ENCODE data around the gene PRR29.
A peak's percentile ranks its signal among the peaks of the same experiment; 100 is the strongest.

PRR29 gene

GRCh38 chr17:63998050-63998720 lies at the start of gene PRR29:
PRR29 (plus strand) TSS chr17:63998351; CDS start chr17:63998365, 14 bp downstream.
- peak; percentile 42 for DNase-seq (ENCODE audit: low read depth)
- peak within 1 kb of the TSS; percentile 50 for H3K4me3 ChIP-seq (ENCODE audit: low read length)
- TF ChIP-seq, protein P1, sequence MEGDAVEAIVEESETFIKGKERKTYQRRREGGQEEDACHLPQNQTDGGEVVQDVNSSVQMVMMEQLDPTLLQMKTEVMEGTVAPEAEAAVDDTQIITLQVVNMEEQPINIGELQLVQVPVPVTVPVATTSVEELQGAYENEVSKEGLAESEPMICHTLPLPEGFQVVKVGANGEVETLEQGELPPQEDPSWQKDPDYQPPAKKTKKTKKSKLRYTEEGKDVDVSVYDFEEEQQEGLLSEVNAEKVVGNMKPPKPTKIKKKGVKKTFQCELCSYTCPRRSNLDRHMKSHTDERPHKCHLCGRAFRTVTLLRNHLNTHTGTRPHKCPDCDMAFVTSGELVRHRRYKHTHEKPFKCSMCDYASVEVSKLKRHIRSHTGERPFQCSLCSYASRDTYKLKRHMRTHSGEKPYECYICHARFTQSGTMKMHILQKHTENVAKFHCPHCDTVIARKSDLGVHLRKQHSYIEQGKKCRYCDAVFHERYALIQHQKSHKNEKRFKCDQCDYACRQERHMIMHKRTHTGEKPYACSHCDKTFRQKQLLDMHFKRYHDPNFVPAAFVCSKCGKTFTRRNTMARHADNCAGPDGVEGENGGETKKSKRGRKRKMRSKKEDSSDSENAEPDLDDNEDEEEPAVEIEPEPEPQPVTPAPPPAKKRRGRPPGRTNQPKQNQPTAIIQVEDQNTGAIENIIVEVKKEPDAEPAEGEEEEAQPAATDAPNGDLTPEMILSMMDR (IDR thresholded peaks at IDR 0.05; ENCODE audit: insufficient read depth, low read depth, low read length, missing control alignments) = no peak

DNA sequence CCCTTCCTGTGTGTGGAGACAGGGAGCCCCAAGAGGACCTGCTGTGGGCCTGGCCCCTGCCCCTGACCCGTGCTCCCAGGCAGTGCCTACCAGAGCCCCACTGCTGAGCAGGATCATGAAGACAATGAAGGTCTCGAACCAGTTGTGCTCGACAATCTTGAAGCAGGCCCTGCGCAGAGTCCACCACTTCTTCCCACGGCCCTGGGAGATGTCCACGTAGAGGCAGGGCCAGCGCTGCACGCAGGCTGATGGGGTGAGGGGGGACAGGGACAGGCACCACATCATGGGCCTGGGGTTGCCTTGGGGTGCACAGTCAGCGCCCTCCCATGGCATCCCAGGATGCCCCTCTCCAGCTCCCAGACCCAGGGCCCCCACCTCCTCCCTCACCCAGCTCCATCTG lies 49.6 kb upstream of the PRR29 start:
- no peak for DNase-seq (ENCODE audit: low read depth)
- no peak overlapping the region for H3K4me3 ChIP-seq (ENCODE audit: low read length)
- TF ChIP-seq, protein P1 (IDR thresholded peaks at IDR 0.05; ENCODE audit: insufficient read depth, low read depth, low read length, missing control alignments) = no peak

DNA sequence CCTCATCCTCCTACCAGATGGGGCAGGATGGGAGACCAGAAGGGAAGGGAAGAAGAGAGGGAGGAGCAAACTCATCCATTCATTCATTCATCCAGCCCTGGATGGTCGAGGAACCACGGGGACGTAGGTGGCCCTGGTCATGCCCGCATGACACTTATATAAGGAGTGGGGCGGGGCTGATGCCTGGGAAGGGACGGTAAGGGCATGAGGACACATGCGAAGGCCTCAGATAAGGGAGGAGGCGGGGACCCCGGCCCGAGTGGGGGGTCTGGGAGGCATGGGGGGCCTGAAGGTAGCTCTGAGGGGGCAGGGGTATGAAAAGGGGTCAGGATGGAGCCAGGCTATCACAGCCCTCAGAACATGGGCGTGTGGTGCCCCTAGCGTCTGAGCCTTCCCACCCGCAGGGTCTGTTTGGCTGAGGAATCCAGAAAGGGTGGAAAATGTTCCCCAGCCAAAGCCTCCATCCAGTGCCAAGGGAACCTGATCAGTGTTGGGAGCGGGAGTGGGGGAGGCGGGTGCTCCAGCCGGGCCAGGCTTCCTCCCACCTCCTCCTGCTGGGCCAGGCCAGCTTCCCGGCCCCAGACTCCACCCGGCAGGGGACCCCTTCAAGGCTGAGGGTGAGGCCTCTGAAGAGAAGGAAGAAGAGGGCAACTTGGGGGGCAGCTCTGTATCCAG lies 48.4 kb upstream of the PRR29 start:
- TF ChIP-seq, protein P1 (IDR thresholded peaks at IDR 0.05; ENCODE audit: insufficient read depth, low read depth, low read length, missing control alignments) = no peak
- no peak for DNase-seq (ENCODE audit: low read depth)
- no peak overlapping the region for H3K4me3 ChIP-seq (ENCODE audit: low read length)

DNA sequence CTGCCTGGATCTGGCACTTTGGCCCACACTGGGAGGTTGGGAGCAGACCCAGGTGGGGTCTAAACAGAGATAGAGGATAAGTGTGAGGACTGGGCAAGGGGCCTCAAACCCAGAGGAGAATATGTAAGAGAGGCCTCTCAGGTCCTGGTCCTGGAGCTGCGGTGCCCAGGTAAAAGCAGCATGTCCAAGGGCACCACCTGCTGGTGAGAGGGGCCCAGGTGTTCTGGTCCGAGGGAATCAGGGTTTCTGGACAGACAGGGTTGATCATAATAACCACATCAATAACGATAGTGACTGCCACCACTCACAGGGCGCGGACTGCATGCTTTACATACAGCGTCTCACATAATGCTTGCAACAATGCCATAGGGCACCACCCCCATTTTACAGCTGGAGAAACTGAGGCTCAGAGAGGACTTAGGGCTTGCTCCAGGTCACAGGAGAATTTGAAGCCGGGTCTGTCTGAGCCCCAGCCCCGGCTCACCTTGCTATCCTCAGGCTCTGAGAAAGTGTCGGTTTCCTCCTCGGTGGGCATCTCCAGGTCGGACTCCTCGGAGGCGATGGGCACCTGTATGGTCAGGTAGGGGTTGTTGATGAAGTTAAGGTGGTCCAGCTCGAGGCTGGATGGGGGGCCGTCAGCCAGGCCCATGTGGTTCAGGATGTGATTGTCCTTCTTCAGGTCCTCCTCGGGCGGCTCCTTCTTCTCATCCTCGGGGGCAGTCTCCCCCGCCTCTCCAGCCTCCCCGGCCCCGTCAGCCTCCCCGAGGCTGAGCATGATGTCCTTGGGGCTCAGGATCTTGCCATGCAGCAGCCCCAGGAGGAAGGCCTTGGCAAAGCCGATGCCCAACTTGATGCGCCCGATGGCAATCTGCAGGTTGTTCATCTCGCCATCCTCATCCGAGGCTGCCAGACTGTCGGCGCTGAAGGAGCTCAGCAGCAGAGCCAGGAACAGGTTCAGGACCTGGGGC lies 46.9 kb upstream of the PRR29 start:
- DNase-seq (ENCODE audit: low read depth) = peak; percentile 65
- no peak overlapping the region for H3K4me3 ChIP-seq (ENCODE audit: low read length)
- TF ChIP-seq, protein P1 (IDR thresholded peaks at IDR 0.05; ENCODE audit: insufficient read depth, low read depth, low read length, missing control alignments) = peak; percentile 76

DNA sequence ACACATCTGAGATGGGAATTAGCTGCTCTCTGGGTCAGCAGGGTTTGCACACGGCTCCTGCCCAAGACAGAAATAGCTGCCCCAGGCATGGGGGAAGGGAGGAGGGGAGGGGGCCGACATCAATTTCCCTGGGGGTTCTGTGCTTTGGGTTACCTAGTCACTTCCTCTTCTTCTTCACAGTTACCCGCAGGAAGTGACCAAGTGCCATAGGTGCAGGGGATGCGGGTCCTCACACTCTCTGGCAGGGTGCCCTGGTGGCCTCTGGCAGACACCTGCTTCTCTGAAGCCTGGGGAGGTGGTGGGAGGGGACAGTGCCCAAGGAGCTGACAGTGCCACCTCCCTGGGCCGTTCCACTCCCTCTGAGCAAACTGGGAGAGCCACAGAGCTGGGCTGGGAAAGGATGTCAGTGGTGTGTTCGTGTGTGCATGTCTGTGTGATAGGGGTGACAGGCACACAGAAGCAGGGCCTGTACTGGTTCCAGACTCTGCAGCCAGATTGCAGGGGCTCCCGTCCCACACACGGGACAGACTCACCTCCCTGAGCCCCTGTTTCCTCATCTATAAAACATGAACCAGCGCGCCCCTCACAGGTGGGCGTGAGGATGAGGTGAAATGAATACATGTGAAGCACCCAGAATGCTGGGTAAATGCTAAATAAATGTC lies 43.6 kb upstream of the PRR29 start:
- H3K4me3 ChIP-seq (ENCODE audit: low read length) = no peak overlapping the region
- TF ChIP-seq, protein P1 (IDR thresholded peaks at IDR 0.05; ENCODE audit: insufficient read depth, low read depth, low read length, missing control alignments) = no peak
- no peak for DNase-seq (ENCODE audit: low read depth)

- no peak overlapping the region for H3K4me3 ChIP-seq (ENCODE audit: low read length)
- no peak for DNase-seq (ENCODE audit: low read depth)
- TF ChIP-seq, protein P1 (IDR thresholded peaks at IDR 0.05; ENCODE audit: insufficient read depth, low read depth, low read length, missing control alignments) = no peak
Observed at GRCh38 chr17:63955232-63955631, 42.9 kb upstream of the PRR29 start.
